Stomach (tissue), 4 donors: Measurements from ENCODE around the gene LHX4.

Experiments
- CTCF ChIP-seq, 7 experiments: fragments of 450-650 bp in 4 of 7; fragments of 200-600 bp in 3 of 7; sonication (generic) in 3 of 7; IDR thresholded peaks; one replicate each; pipeline ENCODE4 v1.5.1; 2016 to 2019; ENCODE audit warnings: antibody characterized with exemption in 7 of 7, control low read depth in 2 of 7, mild to moderate bottlenecking in 1 of 7
- POLR2AphosphoS5 ChIP-seq, 3 donors: sonication (generic); formaldehyde crosslinking; IDR thresholded peaks; one replicate each; pipeline ENCODE4 v1.6.1; 2016; ENCODE audit warnings: antibody characterized with exemption in 3 of 3

- TF ChIP-seq CTCF (IDR thresholded peaks at IDR 0.05) = no peak
- TF ChIP-seq POLR2AphosphoS5 (IDR thresholded peaks at IDR 0.05) = no peak
These were observed 23.8 kb downstream of the LHX4 start for GRCh38 chr1:180253585-180254495.
